ENCODE measurements around the gene ANGPTL8.

Gene ANGPTL8

GRCh38 chr19:11204076-11204602, 35.3 kb upstream of the ANGPTL8 start:
- no peak for DNase-seq

GRCh38 chr19:11204943-11205349, 34.5 kb upstream of the ANGPTL8 start:
- DNase-seq: no peak

GRCh38 chr19:11205939-11206570, 33.4 kb upstream of the ANGPTL8 start:
- DNase-seq: no peak

GRCh38 chr19:11208561-11209471, 30.6 kb upstream of the ANGPTL8 start:
- no peak for DNase-seq

GRCh38 chr19:11209839-11210655, 29.4 kb upstream of the ANGPTL8 start:
- no peak for DNase-seq

- no peak for DNase-seq
Measured at GRCh38 chr19:11210656-11210928, 28.8 kb upstream of the ANGPTL8 start.

- no peak for DNase-seq
Measured at GRCh38 chr19:11214387-11214786, 25.0 kb upstream of the ANGPTL8 start.

- DNase-seq: no peak
Measured at GRCh38 chr19:11221082-11221598, 18.3 kb upstream of the ANGPTL8 start.

GRCh38 chr19:11223200-11223599, 16.2 kb upstream of the ANGPTL8 start:
- no peak for DNase-seq

- no peak for DNase-seq
Measured at GRCh38 chr19:11224429-11224828, 15.0 kb upstream of the ANGPTL8 start.

- DNase-seq: no peak
Measured at GRCh38 chr19:11225172-11225571, 14.2 kb upstream of the ANGPTL8 start.

GRCh38 chr19:11225815-11226214, 13.6 kb upstream of the ANGPTL8 start:
- DNase-seq: no peak

- no peak for DNase-seq
Measured at GRCh38 chr19:11226716-11227166, 12.7 kb upstream of the ANGPTL8 start.

- no peak for DNase-seq
Measured at GRCh38 chr19:11227195-11227886, 12.1 kb upstream of the ANGPTL8 start.

GRCh38 chr19:11230621-11231386, 8.6 kb upstream of the ANGPTL8 start:
- DNase-seq: no peak

GRCh38 chr19:11232555-11232954, 6.9 kb upstream of the ANGPTL8 start:
- no peak for DNase-seq

- DNase-seq: no peak
Measured at GRCh38 chr19:11233073-11233472, 6.3 kb upstream of the ANGPTL8 start.

- no peak for DNase-seq
Measured at GRCh38 chr19:11234486-11235075, 4.8 kb upstream of the ANGPTL8 start.

GRCh38 chr19:11236324-11237301, 2.8 kb upstream of the ANGPTL8 start:
- DNase-seq: no peak

- DNase-seq: no peak
Measured at GRCh38 chr19:11237321-11237720, 2.1 kb upstream of the ANGPTL8 start.
